Posterior vena cava (tissue), 2 donors: ENCODE measurements around the gene GNB1. TPM values are rescaled to one million over a fixed set of nuclear protein-coding genes. Genes with fewer than 3 reads are reported as not detected.
A peak's percentile ranks its signal among the peaks of the same experiment; 100 is the strongest.

Source experiments
- DNase-seq: peaks from one replicate; pipeline ENCODE4 v3.0.0-alpha.2; 2020; ENCODE audit warnings: low spot score
- intact Hi-C, 2 donors: fragments of 100-400 bp; cut with DNase I; formaldehyde crosslinking; loops; one replicate each; pipeline versions ENCODE4 v1.14.1 to v1.14.2; 2022 to 2023
- total RNA-seq, 2 donors: library from RNA; stranded (reverse); fragmentation: NEBNext Ultra II Directional; extraction: Animal tissue kit (Norgen Biotek cat#: 25700); gene quantifications; one replicate each; pipeline ENCODE4 v1.2.1, GENCODE V29; 2021
- donor health status: DM: yes; HTN: yes; CAD: no.
- donor health status: DM: yes; HTN: yes; CAD: no.

Gene GNB1
- total RNA-seq, 2 donors from 2014 or later, result 318 to 379 TPM

GRCh38 chr1:1809489-1809888 lies 81.4 kb downstream of the GNB1 start:
- intact Hi-C loops, result no loop called here
- no peak for DNase-seq

GRCh38 chr1:1808206-1808605 lies 82.7 kb downstream of the GNB1 start:
- intact Hi-C loops, result no loop called here
- DNase-seq, result no peak

DNA sequence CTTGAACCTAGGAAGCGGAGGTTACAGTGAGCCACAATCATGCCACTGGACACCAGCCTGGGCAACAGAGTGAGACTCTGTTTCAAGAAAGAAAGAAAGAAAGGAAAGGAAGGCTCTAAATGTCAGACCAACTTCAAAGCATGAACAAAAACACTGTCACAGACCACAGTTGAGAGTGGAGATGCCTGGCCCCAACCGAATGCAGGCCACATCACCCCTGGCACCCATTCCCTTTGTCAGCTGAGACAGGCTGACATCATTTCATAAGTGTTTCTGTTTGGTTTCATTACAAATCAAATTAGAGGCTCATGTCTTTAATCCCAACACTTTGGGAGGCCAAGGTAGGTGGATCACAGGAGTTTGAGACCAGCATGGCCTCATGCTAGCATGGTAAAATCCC lies 84.0 kb downstream of the GNB1 start:
- no peak for DNase-seq
- intact Hi-C loops, result no loop called here

GRCh38 chr1:1804301-1804700 lies 86.6 kb downstream of the GNB1 start:
- intact Hi-C loops, result no loop called here
- DNase-seq, result no peak

DNA sequence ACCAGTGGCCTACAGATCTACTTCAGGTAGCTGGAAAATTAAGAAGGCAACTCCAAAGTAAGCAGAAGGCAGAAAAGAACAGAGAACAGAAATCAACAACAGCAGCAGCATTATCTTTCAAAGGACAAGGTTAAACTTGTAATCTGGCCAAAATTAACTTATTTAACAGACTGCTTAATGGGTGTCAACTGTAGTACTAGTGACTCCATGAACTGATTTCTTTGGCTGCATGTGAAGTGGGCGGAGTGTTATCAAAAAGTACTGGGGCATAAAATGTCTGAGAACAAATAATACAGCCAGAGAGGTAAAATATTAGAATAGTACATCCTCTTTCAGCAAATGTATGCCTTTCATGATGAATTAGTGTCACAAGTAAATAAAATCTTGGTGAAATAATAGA lies 88.0 kb downstream of the GNB1 start:
- no peak for DNase-seq
- intact Hi-C loops, result no loop called here

DNA sequence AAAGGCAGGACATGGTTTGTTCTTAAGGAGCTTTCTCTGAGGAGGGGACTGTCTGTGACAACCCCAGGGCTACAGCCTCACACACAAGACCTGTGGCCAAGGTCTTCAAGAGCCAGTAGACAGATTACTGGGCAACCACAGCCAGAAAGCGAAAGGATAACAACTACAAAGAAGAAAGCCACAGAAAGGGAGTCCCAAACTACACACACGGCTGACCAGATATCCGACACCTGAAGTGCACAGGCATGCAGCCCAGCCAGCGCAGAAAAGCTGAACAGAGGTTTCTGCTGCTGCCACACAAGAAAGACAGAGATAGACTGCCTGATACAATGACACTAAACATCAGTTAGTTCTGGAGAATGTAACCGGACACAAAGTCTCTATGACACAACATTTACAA lies 91.2 kb downstream of the GNB1 start:
- DNase-seq, result no peak
- intact Hi-C loops, result loop anchor here in 1 of 2 donors (5.0 kb wide), 1 partner anchor 73 kb away; no protein-coding TSS in a partner anchor

GRCh38 chr1:1797731-1798341 lies 93.1 kb downstream of the GNB1 start:
- no peak for DNase-seq
- intact Hi-C loops, result loop anchor here in 1 of 2 donors (5.0 kb wide), 1 partner anchor 74 kb away; no protein-coding TSS in a partner anchor

GRCh38 chr1:1796466-1796865 lies 94.4 kb downstream of the GNB1 start:
- intact Hi-C loops, result loop anchor here in 1 of 2 donors (5.0 kb wide), 1 partner anchor 76 kb away; no protein-coding TSS in a partner anchor
- DNase-seq, result no peak

DNA sequence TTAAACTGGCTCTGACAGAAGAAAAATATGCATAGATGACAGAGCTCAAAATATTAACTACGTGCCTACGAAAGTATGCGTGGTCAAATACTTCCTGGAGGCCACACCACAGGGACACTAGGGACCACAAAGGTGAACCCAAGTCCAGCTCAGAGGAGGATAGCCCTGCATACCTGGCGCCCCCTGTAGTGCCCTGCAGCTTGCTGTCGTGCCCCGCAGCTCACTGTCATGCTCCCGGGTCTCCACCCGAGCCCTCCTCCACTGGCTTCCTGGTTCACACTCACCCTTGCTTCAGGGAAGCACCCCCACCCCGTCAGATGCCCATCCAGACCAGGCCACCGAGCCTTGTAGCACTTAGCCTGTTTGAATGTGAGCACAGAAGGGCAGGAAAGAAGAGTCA lies 95.9 kb downstream of the GNB1 start:
- intact Hi-C loops, result loop anchor here in 1 of 2 donors (5.0 kb wide), 1 partner anchor 77 kb away; no protein-coding TSS in a partner anchor
- DNase-seq, result no peak

- DNase-seq, result no peak
- intact Hi-C loops, result no loop called here
These were observed 97.2 kb downstream of the GNB1 start for GRCh38 chr1:1793481-1794244.

DNA sequence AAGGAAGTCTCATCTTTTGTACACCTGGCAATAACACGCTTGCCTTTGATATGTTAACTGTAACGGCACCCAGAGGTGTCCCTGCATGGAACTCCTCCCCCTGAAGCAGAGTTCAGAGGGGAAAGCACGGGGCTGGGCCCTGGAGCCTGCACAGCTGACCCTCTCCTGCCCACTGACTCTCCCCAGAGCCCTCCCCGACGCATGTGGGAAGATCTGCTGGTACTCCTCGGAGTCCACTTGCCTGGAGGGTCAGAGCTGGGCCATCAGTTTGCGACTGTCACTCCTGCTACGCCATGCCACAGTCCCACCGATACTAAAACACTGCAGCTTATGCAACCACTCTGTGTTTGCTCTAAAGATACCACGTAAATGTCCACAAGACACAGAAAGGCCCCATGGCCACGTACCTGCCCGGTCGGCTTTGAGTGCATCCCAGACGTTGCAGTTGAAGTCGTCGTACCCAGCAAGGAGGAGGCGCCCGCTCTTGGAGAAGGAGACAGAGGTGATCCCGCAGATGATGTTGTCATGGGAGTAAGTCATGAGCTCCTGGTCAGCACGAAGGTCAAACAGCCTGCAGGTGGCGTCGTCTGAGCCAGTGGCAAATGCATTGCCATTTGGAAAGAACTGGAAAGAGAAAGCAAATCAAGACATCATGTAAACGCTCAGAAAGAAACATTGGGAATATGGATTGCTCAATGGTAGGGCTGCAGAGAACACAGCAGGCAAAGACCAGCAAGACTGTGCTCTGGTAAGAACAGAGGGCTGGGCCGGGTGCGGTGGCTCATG lies 102.0 kb downstream of the GNB1 start:
- intact Hi-C loops, result loop anchor here in 1 of 2 donors (10.0 kb wide), 1 partner anchor 106 kb away; the partner anchor contains the start of gene GNB1

DNA sequence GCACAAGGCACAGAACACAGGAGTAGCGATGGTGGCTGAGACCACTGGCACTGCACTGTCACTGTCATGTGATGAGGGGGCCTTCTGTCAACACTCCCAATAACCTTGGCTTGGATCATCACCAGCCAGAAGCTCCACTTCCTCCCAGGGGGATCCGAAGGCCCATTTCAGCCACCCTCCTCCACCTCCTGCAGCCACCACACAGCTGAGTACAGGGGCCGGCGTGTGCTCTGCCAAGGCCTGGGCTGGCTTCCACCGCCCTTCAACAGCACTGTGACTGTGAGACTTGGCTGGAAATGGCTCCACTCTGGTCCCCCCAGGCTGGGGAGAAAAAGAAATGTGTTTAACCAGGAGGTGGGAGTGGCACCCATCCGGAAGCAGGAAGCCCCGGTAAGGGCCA lies 102.8 kb downstream of the GNB1 start:
- intact Hi-C loops, result loop anchor here in 1 of 2 donors (10.0 kb wide), 1 partner anchor 107 kb away; the partner anchor contains the start of gene GNB1
- no peak for DNase-seq

More for the DNA sequence above, 102.0 kb downstream of the GNB1 start:
- DNase-seq, result no peak

- intact Hi-C loops, result loop anchor here in 1 of 2 donors (10.0 kb wide), 1 partner anchor 108 kb away; the partner anchor contains the start of gene GNB1
- no peak for DNase-seq
These were observed 103.9 kb downstream of the GNB1 start for GRCh38 chr1:1786836-1787605.

- intact Hi-C loops, result loop anchor here in 1 of 2 donors (10.0 kb wide), 1 partner anchor 109 kb away; the partner anchor contains the start of gene GNB1
- no peak for DNase-seq
These were observed 105.2 kb downstream of the GNB1 start for GRCh38 chr1:1785666-1786065.

DNA sequence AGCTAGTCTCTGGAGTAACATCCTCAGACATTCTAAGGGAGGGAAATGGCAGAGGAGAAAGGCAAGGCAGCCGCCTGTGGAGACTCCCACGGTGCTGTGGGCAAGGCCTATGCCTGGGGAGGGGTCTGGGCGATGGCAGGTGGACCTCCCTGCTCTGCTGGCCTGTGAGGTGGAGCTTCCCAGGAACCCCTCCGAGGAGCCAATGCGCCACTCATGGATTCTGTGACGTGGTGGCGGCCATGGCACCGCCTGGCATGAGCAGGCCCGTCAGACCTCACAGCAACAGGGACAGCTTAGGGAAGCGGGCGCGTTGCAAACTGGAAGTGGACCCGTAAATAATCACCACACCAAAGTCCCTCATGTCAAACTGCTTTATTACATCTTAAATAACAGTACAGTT lies 106.0 kb downstream of the GNB1 start:
- intact Hi-C loops, result loop anchor here in 1 of 2 donors (5.0 to 10.0 kb wide), 2 partner anchors 110 to 517 kb away; partner anchors contain the start of gene GNB1
- no peak for DNase-seq

- no peak for DNase-seq
- intact Hi-C loops, result loop anchor here in 1 of 2 donors (5.0 to 10.0 kb wide), 2 partner anchors 111 to 519 kb away; partner anchors contain the start of gene GNB1
These were observed 107.6 kb downstream of the GNB1 start for GRCh38 chr1:1783320-1783719.

GRCh38 chr1:1782399-1783221 lies 108.3 kb downstream of the GNB1 start:
- peak; percentile 90 for DNase-seq
- intact Hi-C loops, result loop anchor here in 1 of 2 donors (5.0 to 10.0 kb wide), 2 partner anchors 112 to 520 kb away; partner anchors contain the start of gene GNB1

DNA sequence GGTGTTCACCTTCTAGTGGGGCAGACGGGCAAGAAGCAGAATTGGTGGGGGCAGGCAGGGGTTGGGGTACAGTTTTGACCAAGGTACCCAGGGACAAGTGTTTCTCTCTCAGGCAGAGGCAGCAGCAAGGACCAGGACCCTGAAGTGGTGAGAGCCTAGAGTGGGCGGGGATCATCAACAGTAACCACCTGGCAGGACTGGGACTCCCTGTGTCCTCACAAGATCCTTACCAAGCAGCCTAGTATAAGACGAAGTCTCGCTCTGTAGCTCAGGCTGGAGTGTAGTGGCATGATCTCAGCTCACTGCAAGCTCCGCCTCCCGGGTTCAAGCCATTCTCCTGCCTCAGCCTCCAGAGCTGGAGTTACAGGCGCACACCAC lies 109.4 kb downstream of the GNB1 start:
- no peak for DNase-seq
- intact Hi-C loops, result loop anchor here in 1 of 2 donors (5.0 to 10.0 kb wide), 2 partner anchors 113 to 521 kb away; partner anchors contain the start of gene GNB1
